ENCODE measurements around the gene MAST2.

DNA sequence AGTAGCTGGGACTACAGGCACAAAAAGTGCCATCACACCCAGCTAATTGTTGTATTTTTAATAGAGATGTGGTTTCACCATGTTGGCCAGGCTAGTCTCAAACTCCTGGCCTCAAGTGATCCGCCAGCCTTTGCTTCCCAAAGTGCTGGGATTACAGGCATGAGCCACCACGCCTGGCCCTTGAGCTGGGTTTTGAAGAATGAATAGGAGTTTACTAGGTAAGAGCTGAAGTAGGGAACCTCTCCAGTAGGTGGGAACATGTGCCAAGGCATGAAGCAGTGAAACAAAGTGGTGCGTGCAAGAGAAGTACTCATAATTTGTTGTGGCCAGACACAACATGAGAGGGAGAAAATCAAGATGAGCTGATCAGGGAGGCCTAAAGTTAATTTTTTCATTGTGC lies 55.8 kb downstream of the MAST2 start:
- TF ChIP-seq, protein P1, sequence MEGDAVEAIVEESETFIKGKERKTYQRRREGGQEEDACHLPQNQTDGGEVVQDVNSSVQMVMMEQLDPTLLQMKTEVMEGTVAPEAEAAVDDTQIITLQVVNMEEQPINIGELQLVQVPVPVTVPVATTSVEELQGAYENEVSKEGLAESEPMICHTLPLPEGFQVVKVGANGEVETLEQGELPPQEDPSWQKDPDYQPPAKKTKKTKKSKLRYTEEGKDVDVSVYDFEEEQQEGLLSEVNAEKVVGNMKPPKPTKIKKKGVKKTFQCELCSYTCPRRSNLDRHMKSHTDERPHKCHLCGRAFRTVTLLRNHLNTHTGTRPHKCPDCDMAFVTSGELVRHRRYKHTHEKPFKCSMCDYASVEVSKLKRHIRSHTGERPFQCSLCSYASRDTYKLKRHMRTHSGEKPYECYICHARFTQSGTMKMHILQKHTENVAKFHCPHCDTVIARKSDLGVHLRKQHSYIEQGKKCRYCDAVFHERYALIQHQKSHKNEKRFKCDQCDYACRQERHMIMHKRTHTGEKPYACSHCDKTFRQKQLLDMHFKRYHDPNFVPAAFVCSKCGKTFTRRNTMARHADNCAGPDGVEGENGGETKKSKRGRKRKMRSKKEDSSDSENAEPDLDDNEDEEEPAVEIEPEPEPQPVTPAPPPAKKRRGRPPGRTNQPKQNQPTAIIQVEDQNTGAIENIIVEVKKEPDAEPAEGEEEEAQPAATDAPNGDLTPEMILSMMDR (IDR thresholded peaks at IDR 0.05): no peak
- TF ChIP-seq POLR2A (IDR thresholded peaks at IDR 0.05): no peak

Measured in esophagus squamous epithelium (tissue), 4 donors.